ENCODE measurements around the gene FASTK. TPM values are rescaled to one million over a fixed set of nuclear protein-coding genes. Genes with fewer than 3 reads are reported as not detected.

The FASTK gene
- total RNA-seq, 1 donor from 2014 or later, result 91.8 TPM

DNA sequence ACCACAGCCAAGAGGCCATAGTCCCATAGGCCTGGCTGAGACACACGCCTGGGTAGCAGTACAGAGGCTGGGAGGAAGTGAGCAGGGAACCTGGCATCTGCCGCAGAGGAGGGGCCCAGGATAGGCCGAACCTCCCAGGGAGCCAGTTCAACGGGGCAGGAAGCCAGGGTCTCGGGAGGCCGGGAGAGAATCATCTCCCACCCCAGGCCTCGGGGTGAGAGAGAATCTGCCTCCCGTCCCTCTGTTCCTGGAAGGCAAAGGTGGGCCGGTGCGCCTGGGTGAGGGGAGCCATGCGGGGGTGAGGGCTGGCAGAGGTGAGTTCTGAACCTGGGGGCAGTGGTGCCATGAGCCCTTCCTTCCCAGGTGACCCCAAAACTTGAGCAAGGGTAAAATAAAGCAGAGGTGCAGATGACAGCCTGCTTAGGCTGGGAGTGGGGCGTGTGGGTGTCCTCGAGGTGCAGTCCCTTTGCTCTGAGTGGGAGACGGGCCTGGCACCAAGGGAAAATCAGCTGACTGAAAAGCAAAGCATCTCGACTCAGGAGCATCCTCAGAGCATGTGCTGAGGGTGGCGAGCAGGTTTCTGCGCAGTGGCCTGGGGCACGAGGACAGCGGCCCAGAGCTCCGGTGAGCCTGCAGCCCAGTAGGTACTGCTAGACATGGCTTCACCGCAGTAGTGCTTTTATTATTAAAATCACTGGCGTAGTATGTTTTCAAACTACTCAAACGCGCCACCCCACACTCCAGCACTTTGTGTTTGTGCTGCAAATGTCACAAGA, 21.2 kb upstream of the FASTK start:
- intact Hi-C loops (cut with micrococcal nuclease), result no loop called here

DNA sequence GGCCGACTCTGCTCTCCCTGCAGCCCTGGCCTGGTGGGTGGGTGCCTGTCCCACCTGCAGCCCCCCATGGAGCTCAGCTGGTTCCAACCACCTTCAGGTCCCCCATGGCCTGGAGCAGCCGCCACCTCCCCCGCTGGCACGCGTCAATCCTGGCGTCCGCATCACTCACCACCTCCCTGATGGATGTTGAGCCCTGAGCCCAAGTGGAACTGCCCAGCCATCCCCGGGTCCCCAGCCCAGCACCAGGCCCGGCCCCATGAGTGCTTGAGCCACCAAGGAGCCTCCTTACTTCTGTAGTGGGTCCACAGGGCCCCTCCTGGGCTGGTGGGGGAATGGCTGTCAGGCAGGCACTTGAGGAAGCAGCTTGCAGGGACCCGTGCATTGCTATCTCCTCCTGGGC, 20.3 kb upstream of the FASTK start:
- intact Hi-C loops (cut with micrococcal nuclease), result no loop called here

DNA sequence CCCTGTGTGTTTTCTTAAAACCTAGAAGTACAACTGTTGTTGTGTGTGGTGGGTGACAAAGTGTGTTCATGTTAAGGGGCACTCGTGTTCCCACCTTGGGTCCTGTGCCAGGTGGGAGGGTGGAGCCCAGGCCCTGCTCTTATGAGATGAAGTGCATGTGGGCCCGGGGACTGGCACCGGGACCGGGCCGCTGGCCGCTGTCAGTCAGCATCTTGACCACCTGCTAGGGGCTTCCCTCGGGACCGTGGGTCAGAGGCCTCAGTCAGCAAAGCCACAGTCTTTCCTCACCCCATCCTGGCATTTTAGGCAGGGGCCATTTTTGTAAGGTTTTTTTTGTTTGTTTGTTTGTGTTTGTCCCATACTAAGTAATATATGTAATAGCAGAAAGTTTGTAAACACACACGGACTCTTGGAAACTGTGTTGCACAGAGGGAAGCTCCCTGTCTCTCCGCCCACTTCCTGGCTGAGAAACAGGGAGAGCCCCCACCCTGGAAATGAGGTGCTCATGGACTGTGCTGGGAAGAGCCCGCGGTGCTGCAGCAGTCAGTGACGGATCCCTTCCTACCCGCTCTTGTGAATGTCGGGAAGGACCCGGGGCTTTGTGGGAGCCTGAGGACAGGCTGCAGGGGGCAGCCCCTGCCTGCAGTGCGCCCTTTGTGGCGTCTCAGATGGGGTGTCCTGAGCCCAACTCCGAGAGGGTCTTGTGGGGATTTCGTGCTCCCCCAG, 19.0 kb upstream of the FASTK start:
- intact Hi-C loops (cut with micrococcal nuclease), result no loop called here

DNA sequence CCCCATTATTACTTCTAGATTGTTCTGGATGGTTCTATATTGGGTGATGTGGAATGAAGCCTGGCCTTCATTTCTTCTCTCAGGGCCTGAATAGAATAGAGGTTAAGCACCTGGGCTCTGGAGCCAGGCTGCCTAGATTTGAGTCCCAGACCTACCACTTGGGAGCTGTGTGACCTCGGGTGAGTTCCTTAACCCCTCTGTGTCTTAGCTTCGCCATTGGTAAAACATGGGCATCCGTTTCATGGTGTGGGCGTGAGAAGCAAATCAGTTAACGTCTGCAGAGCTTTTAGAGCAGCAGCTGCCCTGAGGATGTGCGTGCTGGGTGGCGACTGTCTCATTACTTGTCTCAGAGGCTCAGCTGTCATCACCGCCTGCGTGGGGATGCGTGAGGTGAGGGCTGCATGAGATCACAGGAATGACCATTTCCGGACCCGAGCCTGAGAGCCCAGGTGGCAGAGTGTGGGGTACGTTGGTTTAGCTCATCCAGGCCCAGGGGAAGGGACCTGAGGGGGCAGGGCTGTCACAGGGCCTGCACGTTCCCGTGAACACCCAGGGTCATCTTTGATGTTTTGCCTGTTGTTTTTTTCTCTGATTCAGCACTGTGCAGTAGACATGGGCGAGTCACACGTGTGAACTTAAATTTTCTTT, 15.3 kb upstream of the FASTK start:
- intact Hi-C loops (cut with micrococcal nuclease), result no loop called here

DNA sequence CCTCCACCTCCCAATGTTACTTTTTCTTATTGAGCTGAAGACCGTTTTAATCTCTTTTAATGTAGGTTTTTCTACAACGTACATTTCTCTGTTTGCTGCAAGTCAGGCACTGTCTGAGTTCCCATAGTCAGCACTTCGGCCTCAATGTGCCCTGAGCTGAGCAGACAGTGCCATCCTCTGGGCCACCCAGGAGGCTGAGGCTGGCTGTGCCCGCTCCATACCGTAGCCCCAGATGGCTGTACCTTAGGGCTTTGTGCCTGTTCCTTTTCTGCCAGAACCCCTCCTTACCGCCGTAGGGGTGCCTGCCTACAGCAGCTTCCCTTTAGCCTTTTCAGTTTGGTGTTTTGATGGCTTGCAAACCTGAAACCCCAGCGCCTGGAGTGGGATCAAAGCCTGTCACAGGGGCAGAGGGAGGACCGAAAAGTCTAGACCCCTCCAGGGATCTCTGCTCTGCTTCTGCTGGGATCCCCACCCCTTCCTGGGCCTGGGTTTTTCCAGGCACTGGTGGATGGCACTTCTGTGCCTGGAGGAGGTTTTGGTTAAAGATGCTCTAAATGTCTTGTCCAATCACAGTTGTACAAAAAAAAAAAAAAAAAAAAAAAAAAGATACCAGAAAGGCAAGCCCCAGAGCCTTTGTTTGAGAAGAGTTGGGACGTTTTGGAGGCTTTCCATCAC, 14.7 kb upstream of the FASTK start:
- intact Hi-C loops (cut with micrococcal nuclease), result no loop called here

DNA sequence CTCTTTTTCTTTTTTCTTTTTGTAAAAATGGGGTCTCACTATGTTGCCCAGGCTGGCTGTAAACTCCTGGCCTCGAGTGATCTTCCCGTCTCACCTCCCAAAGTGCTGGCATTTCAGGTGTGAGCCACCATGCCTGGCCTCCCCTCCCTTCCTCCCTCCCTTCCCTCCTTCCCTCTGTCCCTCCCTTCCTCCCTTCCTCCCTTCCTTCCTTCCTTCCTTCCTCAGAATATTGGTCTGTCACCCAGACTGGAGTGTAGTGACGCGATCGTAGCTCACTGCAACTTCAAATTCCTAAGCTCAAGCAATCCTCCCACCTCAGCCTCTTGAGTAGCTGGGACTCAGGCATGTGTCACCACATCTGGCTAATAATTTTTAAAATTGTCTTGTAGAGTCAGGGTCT, 14.1 kb upstream of the FASTK start:
- intact Hi-C loops (cut with micrococcal nuclease), result no loop called here

DNA sequence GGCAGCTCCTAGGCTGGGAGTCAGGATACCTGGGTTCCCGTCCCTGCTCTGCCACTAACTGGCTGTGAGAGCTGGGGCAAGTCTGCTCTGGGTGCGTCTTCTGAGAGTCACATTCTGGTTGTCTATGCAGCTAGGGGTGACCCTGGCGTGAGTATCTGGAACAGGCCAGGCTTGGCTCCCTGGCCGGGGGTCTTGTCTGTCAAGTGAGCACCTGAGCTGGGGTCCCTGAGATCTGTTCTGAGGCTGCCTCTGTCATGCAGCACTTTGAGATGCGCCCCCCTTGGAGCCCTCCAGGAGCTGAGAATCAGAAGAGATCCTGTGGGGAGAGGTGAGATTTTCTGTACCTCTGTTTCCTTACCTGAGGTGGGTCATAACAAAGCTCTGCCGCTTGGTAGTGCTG, 13.1 kb upstream of the FASTK start:
- intact Hi-C loops (cut with micrococcal nuclease), result no loop called here

DNA sequence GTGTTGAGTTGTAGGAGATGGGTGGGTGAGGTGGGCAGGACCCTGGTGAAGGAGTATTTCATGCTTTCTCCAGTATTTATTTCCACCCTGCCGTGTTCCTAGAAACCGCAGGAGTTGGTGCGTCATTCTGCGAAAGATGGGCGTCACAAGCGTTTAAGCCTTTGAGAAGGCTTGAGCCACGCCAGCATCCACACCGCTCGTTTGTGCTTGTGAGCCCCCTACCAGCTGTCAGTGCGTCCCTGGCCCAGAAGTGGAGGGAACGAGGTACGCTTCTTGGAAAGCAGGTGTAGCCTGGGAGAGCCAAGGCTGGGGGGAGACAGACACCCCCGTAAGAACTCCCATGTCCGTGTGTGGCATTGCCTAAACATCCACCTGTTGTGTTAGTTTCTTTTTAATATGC, 11.4 kb upstream of the FASTK start:
- intact Hi-C loops (cut with micrococcal nuclease), result loop anchor here (1.0 kb wide), 1 partner anchor 19 kb away; no protein-coding TSS in a partner anchor

DNA sequence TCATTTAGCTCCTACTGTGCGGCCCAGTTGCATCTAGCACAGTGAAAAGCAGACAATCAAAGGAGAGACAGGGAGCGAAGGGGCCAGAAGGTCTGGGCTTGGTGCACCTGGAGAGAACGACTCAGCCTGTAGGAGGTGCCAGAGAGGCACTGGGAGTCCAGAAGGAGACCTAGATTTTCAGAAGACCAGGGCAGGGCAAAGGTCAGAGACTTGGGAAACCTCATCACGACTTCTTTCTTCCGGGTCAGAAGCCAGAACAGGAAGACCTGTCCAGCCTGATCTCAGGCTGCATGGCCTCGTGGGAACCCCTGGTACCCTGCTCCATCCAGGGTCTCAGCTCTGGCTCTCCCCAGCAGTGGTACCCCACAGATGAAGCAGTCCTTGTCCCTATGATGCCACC, 10.8 kb upstream of the FASTK start:
- intact Hi-C loops (cut with micrococcal nuclease), result loop anchor here (1.0 kb wide), 1 partner anchor 20 kb away; no protein-coding TSS in a partner anchor

DNA sequence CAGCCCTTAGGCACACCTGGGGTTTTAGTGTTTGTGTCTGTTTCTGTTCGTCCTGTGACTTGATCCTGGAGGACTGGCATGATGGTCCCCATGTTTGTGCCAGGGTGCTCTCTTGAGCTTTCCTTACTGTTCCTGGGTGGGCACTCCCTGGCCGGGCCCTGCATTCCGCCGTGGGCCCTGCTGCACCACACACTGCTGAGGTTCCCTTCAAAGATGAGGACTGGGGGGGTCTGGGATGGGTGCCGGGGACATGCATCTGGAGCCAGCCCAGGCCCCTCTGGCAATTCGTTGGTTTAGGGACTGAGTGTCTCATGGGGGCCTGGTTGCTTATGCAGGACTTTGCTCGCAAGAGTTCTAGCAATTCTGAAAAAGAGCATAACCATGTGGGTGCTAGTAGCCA, 10.4 kb upstream of the FASTK start:
- intact Hi-C loops (cut with micrococcal nuclease), result loop anchor here (1.0 kb wide), 1 partner anchor 20 kb away; no protein-coding TSS in a partner anchor

DNA sequence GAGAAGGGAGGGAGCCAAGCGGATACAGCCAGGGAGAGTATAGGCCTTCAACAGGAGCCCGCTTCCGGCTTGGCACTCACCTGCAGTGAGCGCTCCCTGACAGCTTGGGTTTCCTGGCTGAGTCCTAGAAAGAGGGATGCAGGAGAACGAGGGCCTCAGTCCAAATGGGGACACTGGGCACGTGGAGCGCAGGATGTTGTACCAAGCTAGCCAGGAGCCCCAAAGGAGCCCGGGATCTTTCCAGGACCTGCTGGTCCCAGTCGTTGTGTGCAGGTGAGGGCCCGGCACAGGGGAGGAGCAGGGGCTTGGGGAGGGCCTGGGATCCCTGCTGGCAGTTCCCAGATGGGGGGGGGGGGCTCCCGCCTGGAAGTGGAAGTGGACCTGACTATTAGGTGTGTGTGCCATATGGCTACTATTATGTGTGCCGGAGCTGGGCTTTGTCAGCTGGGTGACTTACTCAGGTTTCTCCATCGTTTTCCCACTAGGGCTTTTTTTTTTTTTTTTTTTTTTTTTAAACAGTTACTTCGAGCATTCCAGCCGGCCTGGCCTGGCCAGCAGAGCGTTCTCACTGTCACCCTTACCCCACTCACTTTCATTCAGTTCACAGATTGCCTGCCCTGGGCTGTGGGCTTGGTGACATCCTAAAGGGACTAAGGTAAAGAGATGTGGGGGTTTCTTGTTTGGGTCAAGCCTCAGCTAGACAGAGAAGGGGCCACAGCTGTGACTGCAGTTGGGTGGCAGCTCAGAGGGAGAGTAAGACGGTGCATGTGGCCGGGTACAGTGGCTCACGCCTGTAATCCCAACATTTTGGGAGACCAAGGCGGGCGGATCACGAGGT, 9.5 kb upstream of the FASTK start:
- intact Hi-C loops (cut with micrococcal nuclease), result loop anchor here (10.0 kb wide), 2 partner anchors 715 to 1895 kb away; partner anchors contain the start of genes ZNF282 and ZNF775

DNA sequence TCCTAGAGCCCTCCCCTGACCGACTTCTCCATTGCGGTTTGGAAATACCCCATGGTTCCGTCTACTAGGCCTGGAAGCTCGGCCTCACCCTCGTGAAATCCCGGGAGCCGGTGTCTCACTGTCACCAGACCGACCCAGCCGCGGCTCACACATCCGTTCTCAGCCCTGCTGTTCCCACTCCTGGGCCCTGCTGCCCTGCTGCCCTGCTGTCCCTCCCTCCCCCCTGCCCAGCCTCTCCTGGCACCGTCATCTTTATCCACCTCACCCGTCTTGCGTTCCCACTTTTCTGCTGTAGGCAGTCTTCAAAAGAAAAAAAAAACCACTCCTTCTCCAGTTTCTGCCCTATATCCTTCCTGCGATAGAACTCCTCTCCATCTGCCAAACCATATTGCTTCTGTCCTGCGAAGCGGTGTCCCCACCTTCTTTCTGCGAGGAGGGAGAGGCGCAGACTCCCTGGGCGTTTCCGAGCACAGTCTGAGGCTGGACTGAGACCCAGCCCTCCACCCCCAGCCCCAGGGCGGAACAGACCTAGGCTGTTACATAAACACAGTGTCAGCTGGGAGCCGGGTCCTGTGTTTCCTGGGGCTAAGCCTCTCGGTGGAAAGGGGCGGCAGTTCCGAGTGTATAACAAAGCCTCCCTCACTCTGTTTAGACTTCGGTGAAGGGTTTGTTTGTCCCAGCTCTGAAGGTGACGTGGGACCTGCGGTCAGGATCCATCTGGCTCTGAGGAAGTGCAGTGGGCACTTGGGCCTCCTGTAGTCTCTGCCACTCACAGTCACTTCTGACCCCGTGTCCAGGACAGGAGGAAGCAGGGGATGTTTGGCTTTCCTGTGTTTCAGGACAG, 8.5 kb upstream of the FASTK start:
- intact Hi-C loops (cut with micrococcal nuclease), result loop anchor here (10.0 kb wide), 2 partner anchors 714 to 1894 kb away; partner anchors contain the start of genes ZNF282 and ZNF775

DNA sequence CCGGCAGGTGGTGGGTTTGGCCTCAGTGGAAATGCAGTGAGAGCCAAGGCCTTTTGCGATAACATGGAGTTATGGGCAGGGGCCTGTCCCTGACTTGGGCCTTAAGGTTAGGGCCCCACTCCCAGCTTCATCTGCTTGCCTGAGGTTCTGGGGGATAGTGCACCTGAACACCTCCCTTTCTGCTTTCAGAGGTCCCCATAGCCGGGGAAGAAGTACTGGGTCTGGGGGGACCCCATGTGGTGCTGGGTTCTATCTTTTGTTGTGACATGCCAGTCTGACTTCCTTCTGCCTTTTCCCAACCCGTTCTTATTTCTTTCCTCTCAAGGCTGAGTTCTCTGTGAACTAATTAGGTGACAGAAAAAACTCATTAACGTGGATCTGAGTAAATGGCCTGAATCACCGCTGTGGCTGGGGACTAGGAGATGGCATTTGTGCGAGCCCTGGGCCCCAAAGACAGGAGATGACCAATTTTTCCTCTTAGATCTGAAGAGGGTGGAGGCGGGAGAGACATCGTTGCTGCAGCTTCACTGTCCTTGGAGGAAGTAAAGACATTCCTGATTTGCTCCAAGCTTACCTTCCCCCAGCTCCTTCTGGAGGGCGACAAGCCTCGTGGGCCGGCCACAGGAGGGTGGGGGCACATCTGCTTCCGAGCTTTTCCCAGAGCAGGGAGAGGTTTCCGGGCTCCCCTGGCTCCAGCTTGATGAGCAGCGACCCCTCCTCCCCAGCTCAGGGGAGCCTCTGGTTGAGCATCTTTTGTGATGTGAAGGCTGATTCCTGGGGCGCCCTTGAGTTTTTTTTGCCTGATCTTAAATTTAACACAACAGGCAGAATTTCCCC, 7.6 kb upstream of the FASTK start:
- intact Hi-C loops (cut with micrococcal nuclease), result loop anchor here (10.0 kb wide), 2 partner anchors 713 to 1893 kb away; partner anchors contain the start of genes ZNF282 and ZNF775

DNA sequence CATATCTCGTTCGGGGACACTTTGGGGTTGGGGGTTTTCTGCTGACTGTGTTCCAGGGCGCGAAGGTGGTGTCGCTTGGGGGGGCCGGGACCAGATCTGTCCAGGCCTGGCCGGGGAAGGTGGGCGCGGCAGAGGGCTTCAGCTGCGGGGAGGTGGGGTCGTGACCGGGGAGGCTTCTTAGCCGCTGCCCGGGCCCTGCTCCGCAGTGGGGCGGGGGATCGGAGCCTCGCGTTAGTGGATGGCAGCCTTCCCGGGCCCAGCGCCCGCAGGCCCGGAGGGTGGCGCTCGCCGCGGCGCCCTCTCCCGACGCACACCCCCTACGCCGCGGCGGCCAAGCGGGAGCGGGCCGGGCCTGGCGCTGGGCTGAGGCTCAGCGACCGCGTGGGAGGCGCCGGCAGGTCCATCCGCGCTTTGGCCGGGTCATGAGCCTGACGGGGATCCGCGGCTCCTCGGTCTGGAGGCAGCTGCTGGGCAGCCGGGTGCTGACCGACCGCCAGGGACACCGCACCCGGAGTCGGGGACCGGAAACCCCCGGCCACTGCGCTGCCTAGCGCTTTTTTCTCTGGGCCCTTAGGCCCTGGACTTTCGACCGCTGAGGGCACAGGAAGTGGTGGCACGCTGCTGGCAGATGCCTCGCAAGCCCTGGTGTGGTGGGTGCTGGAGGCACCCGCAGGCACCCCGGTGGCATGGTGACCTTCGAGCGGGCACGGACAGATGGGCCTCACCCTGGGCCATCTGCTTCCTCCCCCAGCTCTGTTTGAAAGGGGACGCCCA, 6.8 kb upstream of the FASTK start:
- intact Hi-C loops (cut with micrococcal nuclease), result loop anchor here (1.0 to 10.0 kb wide), 5 partner anchors 24 to 1893 kb away; partner anchors contain the start of genes CHPF2, ZNF282 and ZNF775

DNA sequence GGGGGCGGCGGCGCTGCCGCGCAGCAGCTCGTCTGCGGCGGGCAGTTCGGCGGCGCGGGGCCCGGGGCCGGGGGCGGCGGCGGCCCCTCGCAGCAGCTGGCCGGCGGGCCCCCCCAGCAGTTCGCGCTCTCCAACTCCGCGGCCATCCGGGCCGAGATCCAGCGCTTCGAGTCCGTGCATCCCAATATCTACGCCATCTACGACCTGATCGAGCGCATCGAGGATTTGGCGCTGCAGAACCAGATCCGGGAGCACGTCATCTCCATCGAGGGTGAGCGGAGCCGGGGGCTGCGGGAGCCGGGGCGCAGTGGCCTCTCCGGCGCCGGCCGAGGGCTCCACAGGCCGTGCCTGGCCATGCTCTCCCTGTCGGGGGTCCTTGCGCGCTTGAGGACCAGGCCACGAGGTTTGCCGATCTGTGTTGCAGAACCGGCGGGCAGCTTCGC, 6.2 kb upstream of the FASTK start:
- intact Hi-C loops (cut with micrococcal nuclease), result loop anchor here (1.0 to 10.0 kb wide), 5 partner anchors 24 to 1892 kb away; partner anchors contain the start of genes CHPF2, ZNF282 and ZNF775

DNA sequence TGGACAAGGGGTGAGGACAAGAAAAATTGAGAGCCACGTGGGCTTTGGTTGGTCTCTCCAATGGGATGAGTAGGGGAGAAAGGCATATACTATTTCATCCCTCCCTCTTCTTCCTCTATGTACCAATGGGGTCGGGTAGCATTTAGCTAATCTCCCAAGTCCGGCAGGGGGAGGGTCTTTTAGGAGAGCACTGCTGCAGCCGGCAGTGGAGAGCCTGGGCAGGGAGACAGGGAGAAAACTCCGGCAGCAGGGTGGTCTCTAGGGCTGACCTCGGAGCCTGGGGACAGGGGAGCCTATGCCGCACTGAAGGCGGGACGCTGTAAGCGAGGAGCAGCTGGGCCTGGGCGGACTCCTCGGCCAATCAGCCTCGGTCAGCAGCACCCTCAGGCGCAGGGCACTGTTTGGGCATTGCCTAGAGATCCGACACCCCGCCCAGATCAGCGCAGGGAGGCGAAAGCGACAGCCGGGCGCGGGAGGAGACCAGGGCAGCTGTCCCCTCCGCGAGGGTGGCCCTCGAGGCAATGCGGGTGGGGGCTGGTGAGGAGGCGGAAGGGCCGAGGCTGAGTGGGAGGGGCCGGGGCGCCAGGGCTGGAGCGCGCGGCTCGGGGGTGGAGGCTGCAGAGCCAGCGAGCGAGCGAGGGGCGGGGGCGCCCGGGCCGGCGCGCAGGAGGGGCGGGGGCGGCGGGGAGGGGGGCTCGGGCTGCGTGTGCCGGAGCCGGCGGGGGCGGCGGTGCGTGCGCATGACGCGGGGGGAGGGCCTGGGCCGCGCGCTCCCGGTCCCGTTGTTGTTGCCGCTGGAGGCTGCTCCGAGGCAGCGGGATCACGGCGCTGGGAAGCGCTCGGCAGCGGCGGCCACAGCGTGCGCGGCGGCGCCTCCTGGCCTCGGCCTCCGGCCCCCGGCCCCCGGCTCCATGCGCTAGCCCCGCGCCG, 5.3 kb upstream of the FASTK start, which contains the start of gene AGAP3:
Gene AGAP3 (plus strand): TSS at position 785 of the 930 bp plus-strand sequence. CDS start 267 bp downstream, outside the sequence.
- intact Hi-C loops (cut with micrococcal nuclease), result loop anchor here (10.0 kb wide), 2 partner anchors 711 to 1891 kb away; partner anchors contain the start of genes ZNF282 and ZNF775
